OCI-LY3 (cell line): ENCODE measurements around the gene TUB.

ENCODE experiments used
- CTCF ChIP-seq: fragments of 200-600, 300-600 bp; sonication (generic); IDR thresholded peaks from 2 replicates; pipeline ENCODE4 v1.5.1; 2014; ENCODE audit warnings: antibody characterized with exemption, low read length, low read depth
- EZH2phosphoT487 ChIP-seq: fragments of 200-600 bp; shearing (Covaris generic); IDR thresholded peaks from 2 replicates; pipeline ENCODE4 v1.6.1; 2018; ENCODE audit warnings: antibody characterized with exemption, mixed run types, low read depth

GRCh38 chr11:8039530-8040260 lies 41.3 kb upstream of the TUB start:
- TF ChIP-seq CTCF (no peak), EZH2phosphoT487 (no peak)
